K562 (cell line): ENCODE data around the gene C1QTNF12. TPM values are rescaled to one million over a fixed set of nuclear protein-coding genes. Genes with fewer than 3 reads are reported as not detected.

Experiments used
- EP400 ChIP-seq: fragments of 450-650 bp; IDR thresholded peaks from 2 replicates; pipeline ENCODE4 v1.6.1; 2017; ENCODE audit warnings: antibody characterized with exemption, mild to moderate bottlenecking, moderate library complexity
- HNRNPUL1 ChIP-seq: fragments of 200-400 bp; formaldehyde crosslinking; IDR thresholded peaks from 2 replicates; pipeline ENCODE4 v1.6.1; 2017; ENCODE audit warnings: low read length
- MAFK ChIP-seq: IDR thresholded peaks from 2 replicates; pipeline ENCODE4 v1.6.1; 2011; ENCODE audit warnings: low read length, improper control_type of control experiment
- NCOR1 ChIP-seq: fragments of 450-650 bp; IDR thresholded peaks from 2 replicates; pipeline ENCODE4 v1.6.1; 2016; ENCODE audit warnings: mild to moderate bottlenecking, moderate library complexity
- PHTF2 ChIP-seq: fragments of 250-450 bp; sonication (Bioruptor Pico); IDR thresholded peaks from 2 replicates; pipeline ENCODE4 v1.5.0; 2021; ENCODE audit warnings: mild to moderate bottlenecking
- RB1 ChIP-seq: fragments of 450-650 bp; IDR thresholded peaks from 2 replicates; pipeline ENCODE4 v1.6.1; 2017; ENCODE audit warnings: low read depth, mild to moderate bottlenecking
- RBM14 ChIP-seq: fragments of 200-400 bp; formaldehyde crosslinking; IDR thresholded peaks from 2 replicates; pipeline ENCODE4 v1.6.1; 2018; ENCODE audit warnings: low read depth, mild to moderate bottlenecking, low read length, moderate library complexity, borderline replicate concordance; ENCODE audit not compliant: insufficient read depth
- STAT5B ChIP-seq: fragments of 250-450 bp; sonication (Bioruptor Pico); IDR thresholded peaks from 2 replicates; pipeline ENCODE4 v1.8.0; 2021; ENCODE audit warnings: mild to moderate bottlenecking, inconsistent platforms
- TBL1XR1 ChIP-seq, 2 experiments: IDR thresholded peaks; 2 replicates each; pipeline ENCODE4 v1.6.1; 2012; ENCODE audit warnings: improper control_type of control experiment in 2 of 2, low read length in 2 of 2, mild to moderate bottlenecking in 1 of 2
- U2AF1 ChIP-seq: fragments of 200-400 bp; formaldehyde crosslinking; optimal IDR thresholded peaks from 2 replicates; pipeline ENCODE3; 2017; ENCODE audit warnings: mild to moderate bottlenecking, low read depth, low read length, moderate library complexity
- ZBED1 ChIP-seq: IDR thresholded peaks from 2 replicates; pipeline ENCODE4 v1.6.1; 2014
- ZNF239 ChIP-seq: fragments of 250-450 bp; sonication (Bioruptor Pico); IDR thresholded peaks from 2 replicates; pipeline ENCODE4 v1.4.0; 2020; ENCODE audit warnings: mild to moderate bottlenecking
- ZNF764 ChIP-seq: fragments of 250-450 bp; sonication (Bioruptor Pico); IDR thresholded peaks from 2 replicates; pipeline ENCODE4 v1.4.0; 2020; ENCODE audit warnings: low read depth, mild to moderate bottlenecking, moderate library complexity
- ZNF79 ChIP-seq: fragments of 250-450 bp; sonication (Bioruptor Pico); IDR thresholded peaks from 2 replicates; pipeline ENCODE4 v1.4.0; 2020; ENCODE audit warnings: low read depth, mild to moderate bottlenecking, moderate library complexity
- polyA plus RNA-seq, 8 experiments: library from polyadenylated mRNA; depleted of rRNA in 4 of 8; stranded (reverse) in 5 of 8; unstranded in 3 of 8; fragments of >200 nt; fragmentation: Nextera tagmentation in 2 of 8; fragmentation: Illumina TruSeq in 1 of 8; extraction: Ambion mirVana in 2 of 8; extraction: Trizol in 1 of 8; gene quantifications; 2 replicates each; pipeline versions ENCODE4 v1.2.1 to v1.2.3, GENCODE V29; 2011 to 2014; ENCODE audit warnings: inconsistent platforms in 1 of 8, missing spikeins in 1 of 8
- total RNA-seq, 7 experiments: library from RNA; depleted of rRNA in 6 of 7; stranded (reverse); fragments of >200 nt in 6 of 7; fragmentation: Illumina TruSeq in 2 of 7; extraction: Trizol in 2 of 7; gene quantifications; 2 replicates each; pipeline versions ENCODE4 v1.2.1 to v1.2.3, GENCODE V29; 2011 to 2021; ENCODE audit warnings: low replicate concordance in 1 of 7
- TF ChIP-seq, protein P1 (sequence below), 2 experiments: fragments of 450-650 bp in 1 of 2; IDR thresholded peaks; 2 replicates each; pipeline ENCODE4 v1.6.1; 2011 to 2017; ENCODE audit warnings: low read depth in 2 of 2, antibody characterized with exemption in 1 of 2, borderline replicate concordance in 1 of 2, low read length in 1 of 2, mild to moderate bottlenecking in 1 of 2, mixed read lengths in 1 of 2; ENCODE audit not compliant: control insufficient read depth in 1 of 2
- TF ChIP-seq, protein P2 (sequence below): fragments of 250-450 bp; sonication (Bioruptor Pico); IDR thresholded peaks from 2 replicates; pipeline ENCODE4 v1.4.0; 2020; ENCODE audit warnings: mild to moderate bottlenecking, moderate library complexity, borderline replicate concordance
- TF ChIP-seq, protein P3 (sequence below), 3 experiments: fragments of 200-800 bp in 1 of 3; fragments of 250-450 bp in 1 of 3; fragments of 450-650 bp in 1 of 3; sonication (Bioruptor Pico) in 1 of 3; sonication (Bioruptor generic) in 1 of 3; formaldehyde crosslinking in 1 of 3; IDR thresholded peaks; 2 replicates each; pipeline versions ENCODE4 v1.6.1 to v1.8.0; 2016 to 2022; ENCODE audit warnings: mild to moderate bottlenecking in 2 of 3, missing genetic modification characterization in 2 of 3, missing compliant biosample characterization in 1 of 3, moderate library complexity in 1 of 3

Gene C1QTNF12
- total and polyA plus RNA-seq, 9 of the 15 experiments (the other 6 are each of a cell fraction or from before 2014, with no cell fraction given), result 0.11 to 4.3 (median 0.93) TPM; not detected in 3

DNA sequence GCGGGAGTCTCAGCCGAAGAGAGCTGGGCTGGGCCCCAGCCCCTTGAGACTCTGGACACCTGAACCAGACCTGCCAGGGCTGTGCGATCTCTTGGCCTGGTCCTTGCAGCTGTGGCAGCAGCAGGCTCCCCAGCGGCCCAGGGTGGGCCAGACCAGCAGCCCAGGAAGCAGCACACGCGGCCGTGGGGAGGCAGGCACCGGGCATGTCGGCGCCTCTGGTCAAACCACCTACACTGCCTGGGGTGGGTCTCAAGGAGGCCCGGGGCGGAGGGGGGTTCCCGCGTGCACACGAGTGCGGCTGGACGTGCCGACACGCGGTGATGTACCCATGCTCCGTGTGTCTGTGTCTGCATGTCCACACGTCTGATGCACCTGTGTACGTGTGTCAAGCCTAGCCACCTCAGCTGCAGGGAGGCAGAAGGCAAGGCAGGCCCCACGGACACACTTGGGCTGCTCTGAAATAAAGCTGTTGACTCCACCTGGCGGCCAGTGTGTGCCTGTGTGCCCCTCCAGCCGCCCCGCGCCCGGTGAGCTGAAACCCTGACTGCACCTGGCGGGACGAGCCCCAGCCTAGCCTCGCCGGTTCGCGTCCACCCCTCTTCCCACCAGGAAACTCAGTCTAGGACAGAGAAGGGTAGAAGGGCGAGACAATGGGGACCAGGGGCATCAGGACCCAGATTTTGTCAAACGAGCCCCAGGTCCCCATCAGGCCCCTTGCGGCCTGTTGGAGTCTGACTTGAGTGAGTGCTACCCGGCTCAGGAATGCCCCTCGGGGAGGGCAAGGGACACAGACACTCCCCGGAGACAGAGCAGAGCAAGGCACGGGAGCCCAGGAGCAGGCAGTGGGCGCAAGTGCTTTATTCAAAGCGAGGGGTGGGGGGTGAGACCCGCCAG, 45.3 kb upstream of the C1QTNF12 start (continued):
- TF ChIP-seq ZBED1, result no peak
- TF ChIP-seq TBL1XR1 (IDR thresholded peaks at IDR 0.05; ENCODE audit: low read length in 2 of 2), result no peak
- no peak for TF ChIP-seq ZNF764 (CRISPR knock-in tag)
- TF ChIP-seq, protein P1, sequence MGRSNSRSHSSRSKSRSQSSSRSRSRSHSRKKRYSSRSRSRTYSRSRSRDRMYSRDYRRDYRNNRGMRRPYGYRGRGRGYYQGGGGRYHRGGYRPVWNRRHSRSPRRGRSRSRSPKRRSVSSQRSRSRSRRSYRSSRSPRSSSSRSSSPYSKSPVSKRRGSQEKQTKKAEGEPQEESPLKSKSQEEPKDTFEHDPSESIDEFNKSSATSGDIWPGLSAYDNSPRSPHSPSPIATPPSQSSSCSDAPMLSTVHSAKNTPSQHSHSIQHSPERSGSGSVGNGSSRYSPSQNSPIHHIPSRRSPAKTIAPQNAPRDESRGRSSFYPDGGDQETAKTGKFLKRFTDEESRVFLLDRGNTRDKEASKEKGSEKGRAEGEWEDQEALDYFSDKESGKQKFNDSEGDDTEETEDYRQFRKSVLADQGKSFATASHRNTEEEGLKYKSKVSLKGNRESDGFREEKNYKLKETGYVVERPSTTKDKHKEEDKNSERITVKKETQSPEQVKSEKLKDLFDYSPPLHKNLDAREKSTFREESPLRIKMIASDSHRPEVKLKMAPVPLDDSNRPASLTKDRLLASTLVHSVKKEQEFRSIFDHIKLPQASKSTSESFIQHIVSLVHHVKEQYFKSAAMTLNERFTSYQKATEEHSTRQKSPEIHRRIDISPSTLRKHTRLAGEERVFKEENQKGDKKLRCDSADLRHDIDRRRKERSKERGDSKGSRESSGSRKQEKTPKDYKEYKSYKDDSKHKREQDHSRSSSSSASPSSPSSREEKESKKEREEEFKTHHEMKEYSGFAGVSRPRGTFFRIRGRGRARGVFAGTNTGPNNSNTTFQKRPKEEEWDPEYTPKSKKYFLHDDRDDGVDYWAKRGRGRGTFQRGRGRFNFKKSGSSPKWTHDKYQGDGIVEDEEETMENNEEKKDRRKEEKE (IDR thresholded peaks at IDR 0.05; ENCODE audit: borderline replicate concordance in 1 of 2, control insufficient read depth in 1 of 2, low read depth in 2 of 2, low read length in 1 of 2), result no peak
- no peak for TF ChIP-seq EP400
- TF ChIP-seq ZNF239 (CRISPR knock-in tag), result no peak
- no peak for TF ChIP-seq PHTF2 (CRISPR knock-in tag)
- TF ChIP-seq ZNF79, result no peak
- TF ChIP-seq, protein P2, sequence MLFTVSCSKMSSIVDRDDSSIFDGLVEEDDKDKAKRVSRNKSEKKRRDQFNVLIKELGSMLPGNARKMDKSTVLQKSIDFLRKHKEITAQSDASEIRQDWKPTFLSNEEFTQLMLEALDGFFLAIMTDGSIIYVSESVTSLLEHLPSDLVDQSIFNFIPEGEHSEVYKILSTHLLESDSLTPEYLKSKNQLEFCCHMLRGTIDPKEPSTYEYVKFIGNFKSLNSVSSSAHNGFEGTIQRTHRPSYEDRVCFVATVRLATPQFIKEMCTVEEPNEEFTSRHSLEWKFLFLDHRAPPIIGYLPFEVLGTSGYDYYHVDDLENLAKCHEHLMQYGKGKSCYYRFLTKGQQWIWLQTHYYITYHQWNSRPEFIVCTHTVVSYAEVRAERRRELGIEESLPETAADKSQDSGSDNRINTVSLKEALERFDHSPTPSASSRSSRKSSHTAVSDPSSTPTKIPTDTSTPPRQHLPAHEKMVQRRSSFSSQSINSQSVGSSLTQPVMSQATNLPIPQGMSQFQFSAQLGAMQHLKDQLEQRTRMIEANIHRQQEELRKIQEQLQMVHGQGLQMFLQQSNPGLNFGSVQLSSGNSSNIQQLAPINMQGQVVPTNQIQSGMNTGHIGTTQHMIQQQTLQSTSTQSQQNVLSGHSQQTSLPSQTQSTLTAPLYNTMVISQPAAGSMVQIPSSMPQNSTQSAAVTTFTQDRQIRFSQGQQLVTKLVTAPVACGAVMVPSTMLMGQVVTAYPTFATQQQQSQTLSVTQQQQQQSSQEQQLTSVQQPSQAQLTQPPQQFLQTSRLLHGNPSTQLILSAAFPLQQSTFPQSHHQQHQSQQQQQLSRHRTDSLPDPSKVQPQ, result no peak
- TF ChIP-seq, protein P3, sequence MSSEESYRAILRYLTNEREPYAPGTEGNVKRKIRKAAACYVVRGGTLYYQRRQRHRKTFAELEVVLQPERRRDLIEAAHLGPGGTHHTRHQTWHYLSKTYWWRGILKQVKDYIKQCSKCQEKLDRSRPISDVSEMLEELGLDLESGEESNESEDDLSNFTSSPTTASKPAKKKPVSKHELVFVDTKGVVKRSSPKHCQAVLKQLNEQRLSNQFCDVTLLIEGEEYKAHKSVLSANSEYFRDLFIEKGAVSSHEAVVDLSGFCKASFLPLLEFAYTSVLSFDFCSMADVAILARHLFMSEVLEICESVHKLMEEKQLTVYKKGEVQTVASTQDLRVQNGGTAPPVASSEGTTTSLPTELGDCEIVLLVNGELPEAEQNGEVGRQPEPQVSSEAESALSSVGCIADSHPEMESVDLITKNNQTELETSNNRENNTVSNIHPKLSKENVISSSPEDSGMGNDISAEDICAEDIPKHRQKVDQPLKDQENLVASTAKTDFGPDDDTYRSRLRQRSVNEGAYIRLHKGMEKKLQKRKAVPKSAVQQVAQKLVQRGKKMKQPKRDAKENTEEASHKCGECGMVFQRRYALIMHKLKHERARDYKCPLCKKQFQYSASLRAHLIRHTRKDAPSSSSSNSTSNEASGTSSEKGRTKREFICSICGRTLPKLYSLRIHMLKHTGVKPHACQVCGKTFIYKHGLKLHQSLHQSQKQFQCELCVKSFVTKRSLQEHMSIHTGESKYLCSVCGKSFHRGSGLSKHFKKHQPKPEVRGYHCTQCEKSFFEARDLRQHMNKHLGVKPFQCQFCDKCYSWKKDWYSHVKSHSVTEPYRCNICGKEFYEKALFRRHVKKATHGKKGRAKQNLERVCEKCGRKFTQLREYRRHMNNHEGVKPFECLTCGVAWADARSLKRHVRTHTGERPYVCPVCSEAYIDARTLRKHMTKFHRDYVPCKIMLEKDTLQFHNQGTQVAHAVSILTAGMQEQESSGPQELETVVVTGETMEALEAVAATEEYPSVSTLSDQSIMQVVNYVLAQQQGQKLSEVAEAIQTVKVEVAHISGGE (CRISPR knock-in tag; IDR thresholded peaks at IDR 0.05), result no peak; a peak in 1 of 6 replicates
- no peak for TF ChIP-seq MAFK
- no peak for TF ChIP-seq STAT5B (CRISPR knock-in tag)
- TF ChIP-seq RB1, result peak; percentile 68
- no peak for TF ChIP-seq NCOR1
- 0 out of 2 replicates have a peak, but pooled peaks have one; percentile 7 for TF ChIP-seq RBM14
- TF ChIP-seq HNRNPUL1, result no peak
- no peak for TF ChIP-seq U2AF1
